Measurements from ENCODE around the gene TOE1.
A peak's percentile ranks its signal among the peaks of the same experiment; 100 is the strongest.
"Not testable (repeated sequence)": the region's sequence is repeated elsewhere in the genome, so short reads cannot be mapped to it uniquely, and the experiment has no call there.

The TOE1 gene

GRCh38 chr1:45339789-45340558 lies at the start of gene TOE1, which contains the start of gene MUTYH:
TSS of gene TOE1 (plus strand) at chr1:45340170. CDS start at chr1:45340253, 83 bp downstream.
TSS of gene MUTYH (minus strand) at chr1:45340440. CDS start at chr1:45334505, 5,935 bp downstream.
- peak; percentile 81 for DNase-seq (ENCODE audit: low spot score)

GRCh38 chr1:45291002-45291401 lies 49.0 kb upstream of the TOE1 start:
- DNase-seq (ENCODE audit: low spot score) = not testable (repeated sequence)

DNA sequence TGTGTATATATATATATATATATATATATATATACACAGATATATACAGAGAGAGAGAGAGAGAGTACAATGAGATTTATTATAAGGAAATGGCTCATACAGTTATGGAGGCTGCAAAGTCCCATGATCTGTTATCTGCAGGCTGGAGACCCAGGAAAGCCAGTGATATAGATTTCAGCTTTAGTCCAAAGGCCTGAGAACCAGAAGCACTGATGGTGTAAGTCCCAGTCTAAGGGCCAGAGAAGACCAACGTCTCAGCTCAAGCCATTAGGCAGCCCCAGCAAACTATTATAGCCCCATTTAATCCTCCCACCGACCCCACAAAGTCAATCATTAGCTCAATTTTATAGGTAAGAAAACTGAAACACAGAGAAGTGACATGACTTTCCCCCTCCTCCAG lies 48.3 kb upstream of the TOE1 start:
- DNase-seq (ENCODE audit: low spot score) = no peak

DNA sequence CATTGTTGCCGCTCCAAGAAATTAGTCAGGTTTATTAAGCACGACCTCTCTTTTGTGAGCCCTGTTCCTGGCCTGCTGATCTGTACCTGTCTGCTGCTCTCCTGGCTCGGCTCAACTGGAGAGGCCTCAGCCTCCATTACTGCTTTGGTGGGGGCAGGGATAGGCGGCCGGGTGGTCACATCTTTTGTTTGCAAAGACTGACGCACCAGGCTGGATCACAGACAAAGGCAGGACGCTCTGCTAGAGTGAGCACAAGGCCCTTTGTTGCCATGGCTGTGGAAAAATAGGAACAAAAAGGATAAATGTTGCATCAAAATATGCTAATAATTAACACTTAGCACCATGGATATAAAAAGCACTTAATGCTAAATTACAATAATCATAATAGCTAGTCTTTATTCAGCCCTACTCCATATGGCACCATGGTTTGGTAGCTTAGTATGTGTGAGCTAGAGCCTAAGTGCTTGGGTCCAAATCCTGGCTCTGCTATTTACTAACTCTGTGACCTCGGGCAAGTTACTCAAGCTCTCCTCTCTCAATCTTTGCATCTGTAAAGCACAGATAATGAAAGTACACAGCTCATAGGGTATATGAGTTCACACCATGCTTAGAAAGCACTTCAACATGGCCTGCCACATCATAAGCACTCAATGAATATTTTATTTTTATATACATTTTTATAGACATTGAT lies 42.2 kb upstream of the TOE1 start:
- no peak for DNase-seq (ENCODE audit: low spot score)

DNA sequence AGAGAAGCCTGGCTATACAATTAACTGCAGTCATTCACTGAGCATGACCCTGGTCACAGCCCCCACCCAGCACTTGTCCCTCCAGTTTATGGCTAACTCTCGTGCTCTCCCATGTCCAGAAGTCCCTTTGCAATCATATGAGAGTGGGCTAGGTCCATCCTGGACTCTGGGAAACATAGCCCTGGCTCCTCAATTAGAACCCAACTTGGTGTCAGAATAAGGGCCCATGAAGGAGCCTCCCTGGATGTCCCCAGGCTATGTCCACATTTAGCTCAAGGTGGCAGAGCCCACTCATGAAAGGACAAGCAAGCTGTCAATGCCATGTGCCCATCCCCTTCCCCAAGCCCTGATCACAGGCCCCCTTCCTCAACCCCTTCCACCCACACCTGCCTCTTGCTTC lies 40.7 kb upstream of the TOE1 start:
- DNase-seq (ENCODE audit: low spot score) = no peak

DNA sequence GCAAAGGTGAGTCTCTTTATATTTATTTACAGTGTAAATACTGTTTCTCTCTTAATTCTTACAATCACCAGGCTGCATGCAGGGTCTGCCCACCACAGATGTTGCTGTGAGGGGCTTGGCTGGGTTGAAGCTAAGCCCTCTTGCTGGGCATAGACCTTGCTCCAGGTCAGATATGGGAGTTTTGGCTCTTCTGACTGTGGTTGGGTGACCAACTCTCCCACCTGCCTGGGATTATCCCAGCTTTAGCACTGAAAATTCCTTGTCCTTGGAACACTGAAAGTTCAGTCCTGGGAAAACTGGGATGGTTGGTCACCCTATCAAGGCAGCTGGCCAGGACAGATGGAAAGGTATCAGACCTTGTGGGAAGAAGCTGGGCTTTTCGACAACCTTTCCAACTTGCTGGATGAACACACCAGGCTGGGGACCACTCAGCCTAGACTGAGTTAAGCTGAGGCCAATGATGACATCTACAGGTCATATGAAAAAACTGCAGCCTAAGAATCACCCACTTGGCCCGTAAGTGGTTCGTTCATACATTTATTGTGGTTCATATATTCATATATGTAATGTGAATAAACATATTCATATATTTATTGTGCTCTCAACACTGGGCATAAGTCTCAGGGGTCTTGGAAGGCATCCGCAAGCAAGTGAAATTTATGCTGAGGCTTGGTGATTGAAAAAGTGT lies 39.8 kb upstream of the TOE1 start:
- DNase-seq (ENCODE audit: low spot score) = peak; percentile 69

GRCh38 chr1:45300669-45300997 lies 39.3 kb upstream of the TOE1 start:
- DNase-seq (ENCODE audit: low spot score) = no peak

DNA sequence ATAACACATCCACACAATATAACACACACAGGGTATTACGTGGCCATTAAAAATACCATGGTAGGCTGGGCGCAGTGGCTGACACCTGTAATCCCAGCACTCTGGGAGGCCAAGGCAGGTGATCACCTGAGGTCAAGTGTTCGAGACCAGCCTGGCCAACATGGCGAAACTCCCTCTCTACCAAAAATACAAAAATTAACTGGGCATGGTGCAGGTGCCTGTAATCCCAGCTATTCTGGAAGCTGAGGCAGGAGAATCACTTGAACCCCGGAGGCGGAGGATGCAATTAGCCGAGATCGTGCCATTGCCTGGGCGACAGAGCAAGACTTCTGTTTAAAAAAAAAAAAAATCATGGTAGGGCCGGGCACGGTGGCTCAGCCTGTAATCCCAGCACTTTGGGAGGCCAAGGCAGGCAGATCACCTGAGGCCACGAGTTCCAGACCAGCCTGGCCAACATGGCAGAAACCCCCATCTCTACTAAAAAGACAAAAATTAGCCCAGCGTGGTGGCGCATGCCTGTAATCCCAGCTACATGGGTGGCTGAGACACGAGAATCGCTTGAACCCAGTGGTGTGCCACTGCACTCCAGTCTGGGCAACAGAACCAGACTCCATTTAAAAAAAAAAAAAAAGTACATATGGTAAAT lies 37.3 kb upstream of the TOE1 start:
- no peak for DNase-seq (ENCODE audit: low spot score)

DNA sequence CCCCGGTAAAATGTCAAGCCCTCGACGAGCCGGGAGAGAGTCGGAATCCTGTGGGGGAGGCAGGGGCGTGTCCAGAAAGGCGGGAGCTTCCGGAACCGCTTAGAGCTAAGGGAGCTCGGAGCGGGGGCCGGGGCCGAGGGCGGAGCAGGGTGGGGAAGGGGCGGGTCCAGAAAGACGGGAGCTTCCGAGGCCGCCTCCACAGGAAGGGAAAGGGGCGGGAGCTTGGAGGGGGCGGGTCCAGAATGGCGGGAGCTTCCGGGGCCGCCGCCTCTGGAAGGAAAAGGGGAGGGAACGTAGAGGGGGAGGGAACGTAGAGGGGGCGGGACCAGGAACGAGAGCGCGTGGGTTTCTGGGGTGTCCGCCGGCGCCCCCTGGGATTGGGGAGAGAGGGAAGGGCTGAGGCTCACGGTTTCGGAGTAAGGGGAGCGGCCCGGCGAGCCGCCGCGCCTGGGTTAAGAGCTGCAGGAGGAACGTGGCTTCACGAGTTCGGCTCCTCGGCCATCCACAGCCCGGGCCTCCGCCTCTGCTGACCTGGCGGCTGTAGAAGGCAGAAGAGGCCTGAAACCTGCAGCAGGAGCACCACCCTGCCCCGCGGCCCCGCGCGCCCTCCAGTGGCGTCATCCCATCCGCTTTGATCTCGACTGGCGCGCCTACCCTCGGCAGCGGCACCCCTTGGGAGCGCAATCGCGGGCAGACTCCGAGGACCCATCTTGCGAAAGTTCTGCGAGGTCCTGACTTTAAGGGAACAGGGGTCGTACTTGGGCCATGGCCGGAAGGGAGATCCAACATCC lies 36.3 kb upstream of the TOE1 start:
- peak; percentile 97 for DNase-seq (ENCODE audit: low spot score)

DNA sequence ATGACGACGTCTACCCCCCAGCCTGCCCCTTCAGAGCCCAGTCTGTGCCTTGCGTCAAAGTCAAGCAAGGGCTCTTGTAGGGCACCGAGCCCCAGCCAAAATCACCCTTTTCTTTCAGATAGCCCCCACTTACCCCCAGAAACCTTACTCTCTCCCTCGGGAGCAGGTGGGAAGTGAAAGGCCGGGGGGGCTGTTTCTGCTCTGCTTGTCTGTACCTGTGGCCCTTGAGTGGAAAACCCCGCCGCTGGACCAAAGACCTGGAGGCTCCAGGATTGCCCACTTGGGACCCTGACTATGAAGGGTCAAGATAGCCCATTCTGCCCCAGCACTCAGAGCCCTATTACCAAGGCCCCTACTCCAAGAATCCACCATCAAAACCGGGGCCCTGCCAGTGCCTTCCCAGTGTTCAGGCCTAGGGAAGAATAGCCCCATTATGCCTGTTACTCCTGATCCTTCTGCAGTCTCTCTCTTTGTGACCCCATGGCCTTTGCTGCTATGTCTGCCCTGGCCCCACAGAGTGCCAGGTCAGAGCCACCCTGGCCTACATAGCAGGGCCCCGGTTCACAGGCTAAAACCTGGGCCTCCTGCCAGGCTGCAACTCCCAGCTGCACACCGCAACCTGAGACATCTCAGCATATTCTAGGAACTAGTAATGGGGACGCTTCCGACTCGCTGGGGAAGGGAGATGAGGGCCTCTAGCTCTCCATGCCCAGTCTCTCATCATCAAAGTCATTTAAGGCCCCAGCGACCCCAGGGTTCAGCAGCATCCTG lies 35.5 kb upstream of the TOE1 start:
- DNase-seq (ENCODE audit: low spot score) = no peak

DNA sequence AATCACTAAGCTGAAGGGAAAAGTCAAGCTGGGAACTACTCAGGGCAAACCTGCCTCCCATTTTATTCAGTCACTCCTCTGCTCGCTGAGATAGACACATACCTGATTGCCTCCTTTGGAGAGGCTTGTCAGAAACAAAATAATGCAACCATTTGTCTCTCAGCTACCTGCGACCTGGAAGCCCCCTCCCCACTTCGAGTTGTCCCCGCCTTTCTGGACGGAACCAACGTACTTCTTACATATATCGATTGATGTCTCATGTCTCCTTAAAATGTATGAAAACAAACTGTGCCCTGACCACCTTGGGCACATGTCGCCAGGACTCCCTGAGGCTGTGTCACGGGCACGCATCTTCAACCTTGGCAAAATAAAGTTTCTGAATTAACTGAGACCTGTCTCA lies 34.7 kb upstream of the TOE1 start:
- DNase-seq (ENCODE audit: low spot score) = no peak

- no peak for DNase-seq (ENCODE audit: low spot score)
Measured at GRCh38 chr1:45306319-45306718, 33.7 kb upstream of the TOE1 start.

DNA sequence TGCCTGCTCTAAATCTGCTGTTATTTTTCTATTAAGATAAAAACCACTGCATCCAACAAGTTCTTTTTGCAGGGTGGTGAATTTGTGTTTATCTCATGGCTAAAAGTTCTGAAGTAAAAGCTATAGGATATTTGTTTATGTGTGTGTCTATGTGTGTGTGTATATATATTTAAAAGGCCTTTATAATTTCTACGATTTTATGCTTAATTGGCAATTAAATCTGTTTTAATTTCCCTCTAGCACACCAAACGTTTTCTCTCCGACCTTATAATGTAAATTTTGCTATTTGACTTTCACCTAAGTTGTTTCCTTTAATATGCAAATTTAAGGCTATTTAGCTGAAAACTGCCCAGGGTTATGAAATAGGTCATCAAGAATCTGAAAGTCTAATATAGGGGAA lies 33.1 kb upstream of the TOE1 start:
- DNase-seq (ENCODE audit: low spot score) = no peak

- DNase-seq (ENCODE audit: low spot score) = no peak
Measured at GRCh38 chr1:45314266-45314665, 25.7 kb upstream of the TOE1 start.

- DNase-seq (ENCODE audit: low spot score) = no peak
Measured at GRCh38 chr1:45317166-45317565, 22.8 kb upstream of the TOE1 start.

DNA sequence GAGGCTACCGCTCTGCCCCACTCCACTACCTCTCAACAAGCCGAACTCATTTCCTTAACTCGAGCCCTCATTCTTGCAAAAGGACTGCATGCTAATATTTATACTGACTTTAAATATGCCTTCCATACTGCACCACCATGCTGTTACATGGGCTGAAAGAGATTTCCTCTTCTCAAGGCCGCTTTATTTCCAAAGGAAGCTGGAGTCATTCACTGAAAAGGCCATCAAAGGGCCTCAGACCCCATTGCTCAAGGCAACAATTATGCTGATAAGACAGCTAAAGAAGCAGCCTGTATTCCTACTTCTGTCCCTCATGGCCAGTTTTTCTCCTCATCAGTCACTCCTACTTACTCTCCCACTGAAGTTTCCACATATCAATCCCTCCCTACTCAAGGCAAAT lies 20.2 kb upstream of the TOE1 start:
- no peak for DNase-seq (ENCODE audit: low spot score)

- DNase-seq (ENCODE audit: low spot score) = no peak
Measured at GRCh38 chr1:45321444-45321843, 18.5 kb upstream of the TOE1 start.

- DNase-seq (ENCODE audit: low spot score) = no peak
Measured at GRCh38 chr1:45322486-45323040, 17.4 kb upstream of the TOE1 start.

- no peak for DNase-seq (ENCODE audit: low spot score)
Measured at GRCh38 chr1:45325851-45326506, 14.0 kb upstream of the TOE1 start.

All from hematopoietic multipotent progenitor cell treated with erythropoietin and hydrocortisone succinate and interleukin-3 and kit ligand, for 15 days (in vitro differentiated cells).